RWPE2 (cell line): ENCODE results near the gene TPSB2.
"Not testable (repeated sequence)": the region's sequence is repeated elsewhere in the genome, so short reads cannot be mapped to it uniquely, and the experiment has no call there.

Experiments
- ATAC-seq: fragments of 200-7000 bp; cut with Tn5 transposase; 3 replicates; pipeline ENCODE4 v1.9.1; 2021; ENCODE audit warnings: low read depth
- DNase-seq: peaks from one replicate; pipeline ENCODE4 v3.0.0-alpha.2; 2020; ENCODE audit warnings: low spot score
- H3K27ac ChIP-seq: fragments of 450-650 bp; 2 replicates; pipeline ENCODE4 v1.5.1; 2017; ENCODE audit warnings: mild to moderate bottlenecking; ENCODE audit not compliant: poor library complexity, severe bottlenecking
- H3K27me3 ChIP-seq: fragments of 250-450 bp; sonication (Bioruptor Pico); 2 replicates; pipeline ENCODE4 v1.5.1; 2021; ENCODE audit warnings: mild to moderate bottlenecking, moderate library complexity; ENCODE audit not compliant: insufficient read depth, poor library complexity, severe bottlenecking
- H3K36me3 ChIP-seq: fragments of 250-450 bp; sonication (Bioruptor Pico); 2 replicates; pipeline ENCODE4 v1.5.1; 2020; ENCODE audit warnings: low read depth, mild to moderate bottlenecking, moderate library complexity
- H3K4me1 ChIP-seq: fragments of 250-450 bp; sonication (Bioruptor Pico); 2 replicates; pipeline ENCODE4 v1.5.1; 2021; ENCODE audit warnings: mild to moderate bottlenecking, moderate library complexity; ENCODE audit not compliant: insufficient read depth, poor library complexity, severe bottlenecking
- H3K4me3 ChIP-seq: fragments of 250-450 bp; sonication (Bioruptor Pico); 2 replicates; pipeline ENCODE4 v1.5.1; 2021; ENCODE audit warnings: mild to moderate bottlenecking, moderate library complexity; ENCODE audit not compliant: severe bottlenecking
- H3K9me3 ChIP-seq: fragments of 250-450 bp; sonication (Bioruptor Pico); 2 replicates; pipeline ENCODE4 v1.5.1; 2021; ENCODE audit warnings: mild to moderate bottlenecking, moderate library complexity; ENCODE audit not compliant: severe bottlenecking
- TF ChIP-seq, protein P1 (sequence below): fragments of 450-650 bp; IDR thresholded peaks from one replicate; pipeline ENCODE4 v1.5.1; 2017; ENCODE audit warnings: mild to moderate bottlenecking, moderate library complexity; ENCODE audit not compliant: poor library complexity, severe bottlenecking

Gene TPSB2

DNA sequence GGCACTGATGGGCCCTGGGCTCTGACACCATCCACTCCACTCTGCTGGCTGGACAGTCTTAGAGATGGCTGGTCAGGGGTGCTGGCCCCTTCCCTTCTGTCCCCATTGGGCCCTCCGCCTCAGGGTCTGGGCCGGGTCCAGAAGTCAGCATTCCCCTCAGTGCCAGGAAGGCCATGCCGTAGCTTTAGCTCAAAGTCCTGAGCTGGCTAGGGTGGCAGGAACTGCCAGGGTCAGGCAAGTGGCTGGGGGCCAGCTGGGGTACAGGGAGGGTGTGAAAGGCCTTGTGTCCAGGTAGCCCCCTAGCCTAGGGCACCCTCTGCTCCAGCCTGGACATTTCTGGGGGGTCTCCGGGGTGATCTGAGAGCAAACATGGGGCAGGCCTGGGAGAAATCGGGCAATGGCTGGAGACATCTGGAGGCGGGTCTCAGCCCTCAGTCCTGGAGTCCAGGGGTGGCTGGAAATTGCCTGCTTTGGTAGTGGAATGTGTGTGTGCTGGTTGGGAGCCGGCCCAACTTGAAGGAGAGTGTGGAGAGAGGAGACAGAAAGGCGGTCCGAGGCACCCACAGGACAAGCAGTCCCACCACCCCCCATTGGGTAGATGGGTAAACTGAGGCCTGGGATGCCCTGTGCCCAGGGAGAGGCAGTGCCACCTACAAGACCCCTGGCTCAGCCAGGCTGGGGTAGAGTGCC, 37.5 kb downstream of the TPSB2 start:
- Histone ChIP-seq H3K36me3 (no peaks in the 10 kb centered on the region), H3K9me3 (no peaks in the 10 kb centered on the region), H3K27ac (no peak overlapping the region), H3K4me3 (no peak overlapping the region), H3K27me3 (peaks cover 3% of the 10 kb centered on the region), H3K4me1 (no peaks in the 10 kb centered on the region)
- ATAC-seq, result 0 out of 3 replicates have a peak, but pooled peaks have one; percentile 24
- TF ChIP-seq, protein P1, sequence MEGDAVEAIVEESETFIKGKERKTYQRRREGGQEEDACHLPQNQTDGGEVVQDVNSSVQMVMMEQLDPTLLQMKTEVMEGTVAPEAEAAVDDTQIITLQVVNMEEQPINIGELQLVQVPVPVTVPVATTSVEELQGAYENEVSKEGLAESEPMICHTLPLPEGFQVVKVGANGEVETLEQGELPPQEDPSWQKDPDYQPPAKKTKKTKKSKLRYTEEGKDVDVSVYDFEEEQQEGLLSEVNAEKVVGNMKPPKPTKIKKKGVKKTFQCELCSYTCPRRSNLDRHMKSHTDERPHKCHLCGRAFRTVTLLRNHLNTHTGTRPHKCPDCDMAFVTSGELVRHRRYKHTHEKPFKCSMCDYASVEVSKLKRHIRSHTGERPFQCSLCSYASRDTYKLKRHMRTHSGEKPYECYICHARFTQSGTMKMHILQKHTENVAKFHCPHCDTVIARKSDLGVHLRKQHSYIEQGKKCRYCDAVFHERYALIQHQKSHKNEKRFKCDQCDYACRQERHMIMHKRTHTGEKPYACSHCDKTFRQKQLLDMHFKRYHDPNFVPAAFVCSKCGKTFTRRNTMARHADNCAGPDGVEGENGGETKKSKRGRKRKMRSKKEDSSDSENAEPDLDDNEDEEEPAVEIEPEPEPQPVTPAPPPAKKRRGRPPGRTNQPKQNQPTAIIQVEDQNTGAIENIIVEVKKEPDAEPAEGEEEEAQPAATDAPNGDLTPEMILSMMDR, result no peak
- no peak for DNase-seq

DNA sequence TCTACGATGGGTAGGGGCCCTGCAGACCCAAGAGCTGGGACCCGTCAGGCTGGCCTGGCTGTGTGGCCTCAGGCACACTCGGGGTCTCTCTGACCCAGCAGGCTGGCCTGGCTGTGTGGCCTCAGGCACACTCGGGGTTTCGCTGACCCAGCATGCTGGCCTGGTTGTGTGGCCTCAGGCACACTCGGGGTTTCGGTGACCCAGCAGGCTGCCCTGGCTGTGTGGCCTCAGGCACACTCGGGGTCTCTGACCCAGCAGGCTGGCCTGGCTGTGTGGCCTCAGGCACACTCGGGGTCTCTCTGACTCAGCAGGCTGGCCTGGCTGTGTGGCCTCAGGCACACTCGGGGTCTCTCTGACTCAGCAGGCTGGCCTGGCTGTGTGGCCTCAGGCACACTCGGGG, 39.2 kb downstream of the TPSB2 start:
- H3K27me3 ChIP-seq, H3K4me3 ChIP-seq, H3K36me3 ChIP-seq, H3K4me1 ChIP-seq, H3K9me3 ChIP-seq, DNase-seq, H3K27ac ChIP-seq, ATAC-seq: not testable (repeated sequence)

DNA sequence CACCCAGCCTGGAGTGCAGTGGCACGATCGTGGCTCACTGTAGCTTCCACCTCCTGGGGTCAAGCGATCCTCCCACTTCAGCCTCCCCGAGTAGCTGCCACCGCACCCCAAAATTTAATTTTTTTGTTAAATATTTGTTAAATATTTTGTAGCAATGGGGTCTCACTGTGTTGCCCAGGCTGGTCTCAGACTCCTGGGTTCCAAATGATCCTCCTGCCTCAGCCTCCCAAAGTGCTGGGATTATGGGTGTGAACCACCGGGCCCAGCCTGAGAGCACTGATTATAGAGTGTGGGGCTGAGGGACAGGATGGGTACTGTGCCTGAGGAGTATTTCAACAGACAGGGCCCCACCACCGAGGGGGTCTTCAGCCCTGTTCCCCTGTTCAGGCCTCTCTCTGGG, 40.5 kb downstream of the TPSB2 start:
- DNase-seq (no peak), ATAC-seq (no peak)
- TF ChIP-seq, protein P1, result no peak
- peaks cover 3% of the 10 kb centered on the region for H3K27me3 ChIP-seq
- H3K9me3 ChIP-seq, result no peaks in the 10 kb centered on the region
- H3K36me3 ChIP-seq, result no peaks in the 10 kb centered on the region
- no peak overlapping the region for H3K4me3 ChIP-seq
- no peak overlapping the region for H3K27ac ChIP-seq
- H3K4me1 ChIP-seq, result no peaks in the 10 kb centered on the region

DNA sequence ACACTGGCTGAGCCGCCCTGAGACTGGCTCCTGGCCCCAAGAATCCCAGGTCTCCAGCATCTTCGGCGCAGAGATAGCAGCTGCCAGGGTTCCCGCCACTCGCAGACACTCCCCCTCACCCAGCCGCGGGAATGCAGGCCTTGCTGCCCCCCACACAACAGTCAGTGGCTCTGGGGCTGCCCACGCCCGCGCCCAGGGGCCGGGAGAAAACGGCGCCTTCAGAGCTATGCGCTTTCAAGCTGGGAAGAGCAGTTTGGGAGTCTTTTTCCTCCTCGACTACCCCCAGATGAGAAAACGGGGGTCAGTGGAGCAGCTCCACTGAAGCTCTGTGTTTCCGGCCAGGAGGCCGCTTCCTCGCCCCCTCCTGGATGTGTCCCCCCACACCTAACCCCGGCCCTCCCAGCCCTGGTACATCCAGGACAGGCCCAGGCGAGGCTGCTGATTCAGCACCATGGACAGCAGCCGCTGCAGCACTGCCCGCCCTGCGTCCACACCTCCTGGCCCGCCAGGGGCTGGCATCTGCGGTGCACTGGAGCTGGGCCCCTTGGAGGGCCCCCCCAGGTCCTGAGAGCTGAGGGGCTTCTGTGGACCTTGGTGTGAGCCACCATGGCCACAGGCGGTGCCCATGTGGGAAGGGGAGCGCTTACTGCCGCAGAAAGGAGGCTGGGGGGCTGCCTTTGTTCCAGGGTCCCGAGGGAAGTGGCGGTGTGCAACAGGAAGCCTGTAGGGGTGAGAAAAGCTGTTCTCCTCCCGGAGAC, 41.4 kb downstream of the TPSB2 start:
- peak; percentile 76 for ATAC-seq
- DNase-seq, result no peak
- H3K27ac ChIP-seq, result no peak overlapping the region

DNA sequence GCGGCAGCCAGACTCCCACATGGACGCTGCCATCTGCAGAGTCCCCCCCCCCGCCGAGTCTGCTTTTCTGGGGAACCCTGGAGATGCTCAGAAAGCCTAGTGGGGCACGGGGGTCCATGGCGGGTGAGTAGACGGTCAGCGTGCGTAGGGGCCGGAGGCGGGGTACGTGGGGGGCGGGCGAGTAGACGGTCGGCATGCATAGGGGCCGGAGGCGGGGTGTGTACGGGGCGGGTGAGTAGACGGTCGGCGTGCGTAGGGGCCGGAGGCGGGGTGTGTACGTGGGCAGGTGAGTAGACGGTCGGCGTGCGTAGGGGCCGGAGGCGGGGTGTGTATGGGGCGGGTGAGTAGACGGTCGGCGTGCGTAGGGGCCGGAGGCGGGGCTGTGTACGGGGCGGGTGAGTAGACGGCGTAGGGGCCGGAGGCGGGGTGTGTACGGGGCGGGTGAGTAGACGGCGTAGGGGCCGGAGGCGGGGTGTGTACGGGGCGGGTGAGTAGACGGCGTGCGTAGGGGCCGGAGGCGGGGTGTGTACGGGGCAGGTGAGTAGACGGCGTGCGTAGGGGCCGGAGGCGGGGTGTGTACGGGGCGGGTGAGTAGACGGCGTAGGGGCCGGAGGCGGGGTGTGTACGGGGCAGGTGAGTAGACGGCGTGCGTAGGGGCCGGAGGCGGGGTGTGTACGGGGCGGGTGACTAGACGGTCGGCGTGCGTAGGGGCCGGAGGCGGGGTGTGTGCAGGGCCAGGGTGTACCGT, 44.4 kb downstream of the TPSB2 start:
- peak; percentile 85 for DNase-seq
- not testable (repeated sequence) for H3K36me3 ChIP-seq, H3K9me3 ChIP-seq, H3K27ac ChIP-seq, H3K4me1 ChIP-seq, ATAC-seq, H3K4me3 ChIP-seq, H3K27me3 ChIP-seq

More for the DNA sequence above, 41.4 kb downstream of the TPSB2 start:
- H3K9me3 ChIP-seq, result no peaks in the 10 kb centered on the region
- H3K4me1 ChIP-seq, result no peaks in the 10 kb centered on the region
- H3K36me3 ChIP-seq, result no peaks in the 10 kb centered on the region
- H3K4me3 ChIP-seq, result no peak overlapping the region
- TF ChIP-seq, protein P1, result no peak
- peaks cover 3% of the 10 kb centered on the region for H3K27me3 ChIP-seq
